SK-N-SH treated with all-trans-retinoic acid at 6 μM for 48 hours (cell line): ENCODE measurements around the gene ZFAND3.

ENCODE experiments used
- CREB5 ChIP-seq: fragments of 250-450 bp; sonication (Bioruptor Pico); IDR thresholded peaks from 2 replicates; pipeline ENCODE4 v1.5.1; 2020; ENCODE audit warnings: low read depth, mild to moderate bottlenecking, moderate library complexity
- CSRNP3 ChIP-seq: fragments of 250-450 bp; sonication (Bioruptor Pico); IDR thresholded peaks from 2 replicates; pipeline ENCODE4 v1.5.1; 2021; ENCODE audit warnings: mild to moderate bottlenecking, moderate library complexity
- PATZ1 ChIP-seq: fragments of 250-450 bp; sonication (Bioruptor Pico); IDR thresholded peaks from 2 replicates; pipeline ENCODE4 v1.8.0; 2020; ENCODE audit warnings: mild to moderate bottlenecking, moderate library complexity, borderline replicate concordance
- RARB ChIP-seq: fragments of 250-450 bp; sonication (Bioruptor Pico); IDR thresholded peaks from 2 replicates; pipeline ENCODE4 v1.8.0; 2021; ENCODE audit warnings: mild to moderate bottlenecking, moderate library complexity
- TCF4 ChIP-seq: fragments of 250-450 bp; sonication (Bioruptor Pico); IDR thresholded peaks from 2 replicates; pipeline ENCODE4 v1.8.0; 2021; ENCODE audit warnings: mild to moderate bottlenecking, moderate library complexity, borderline replicate concordance
- ZFP3 ChIP-seq: fragments of 250-450 bp; sonication (Bioruptor Pico); IDR thresholded peaks from 2 replicates; pipeline ENCODE4 v1.5.0; 2020; ENCODE audit warnings: mild to moderate bottlenecking, moderate library complexity
- TF ChIP-seq, protein P1 (sequence below): fragments of 250-450 bp; sonication (Bioruptor Pico); IDR thresholded peaks from 2 replicates; pipeline ENCODE4 v1.8.0; 2021; ENCODE audit warnings: low read depth, mild to moderate bottlenecking, moderate library complexity, borderline replicate concordance

DNA sequence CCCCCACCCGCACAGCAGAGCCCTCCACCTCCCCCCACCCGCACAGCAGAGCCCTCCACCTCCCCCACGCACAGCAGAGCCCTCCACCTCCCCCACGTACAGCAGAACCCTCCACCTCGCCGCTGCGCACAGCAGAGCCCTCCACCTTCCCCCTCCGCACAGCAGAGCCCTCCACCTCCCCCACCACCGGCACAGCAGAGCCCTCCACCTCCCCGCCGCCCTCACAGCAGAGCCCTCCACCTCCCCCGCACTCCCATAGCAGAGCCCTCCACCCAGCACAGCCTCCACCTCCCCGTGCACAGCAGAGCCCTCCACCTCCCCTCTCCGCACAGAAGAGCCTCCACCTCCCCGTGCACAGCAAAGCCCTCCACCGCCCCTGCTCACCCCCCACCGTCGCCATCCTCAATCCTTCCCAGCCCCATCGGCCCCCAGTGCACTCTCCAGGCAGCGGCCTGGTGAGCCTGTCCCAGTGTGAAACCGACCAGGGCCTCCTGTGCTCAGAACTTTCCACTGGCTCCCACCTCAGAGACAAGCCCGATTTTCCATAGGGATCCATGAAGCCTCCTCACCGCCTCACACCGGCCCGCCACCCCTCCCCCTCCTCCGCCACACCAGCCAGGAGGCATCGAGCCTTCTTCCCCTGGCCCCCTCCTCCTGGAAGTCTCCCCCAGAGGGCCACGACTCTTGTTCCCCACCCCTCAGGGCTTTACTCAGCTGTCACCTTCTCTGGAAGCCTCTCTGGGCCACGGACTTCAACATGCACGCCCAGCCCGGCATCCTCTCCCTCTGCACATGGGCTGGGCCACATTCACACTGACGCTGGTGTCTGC, 347.1 kb downstream of the ZFAND3 start:
- TF ChIP-seq CREB5 (CRISPR knock-in tag), result no peak
- TF ChIP-seq TCF4 (CRISPR knock-in tag), result no peak
- no peak for TF ChIP-seq ZFP3
- no peak for TF ChIP-seq PATZ1 (CRISPR knock-in tag)
- no peak for TF ChIP-seq CSRNP3 (CRISPR knock-in tag)
- TF ChIP-seq RARB (CRISPR knock-in tag), result no peak
- TF ChIP-seq, protein P1, sequence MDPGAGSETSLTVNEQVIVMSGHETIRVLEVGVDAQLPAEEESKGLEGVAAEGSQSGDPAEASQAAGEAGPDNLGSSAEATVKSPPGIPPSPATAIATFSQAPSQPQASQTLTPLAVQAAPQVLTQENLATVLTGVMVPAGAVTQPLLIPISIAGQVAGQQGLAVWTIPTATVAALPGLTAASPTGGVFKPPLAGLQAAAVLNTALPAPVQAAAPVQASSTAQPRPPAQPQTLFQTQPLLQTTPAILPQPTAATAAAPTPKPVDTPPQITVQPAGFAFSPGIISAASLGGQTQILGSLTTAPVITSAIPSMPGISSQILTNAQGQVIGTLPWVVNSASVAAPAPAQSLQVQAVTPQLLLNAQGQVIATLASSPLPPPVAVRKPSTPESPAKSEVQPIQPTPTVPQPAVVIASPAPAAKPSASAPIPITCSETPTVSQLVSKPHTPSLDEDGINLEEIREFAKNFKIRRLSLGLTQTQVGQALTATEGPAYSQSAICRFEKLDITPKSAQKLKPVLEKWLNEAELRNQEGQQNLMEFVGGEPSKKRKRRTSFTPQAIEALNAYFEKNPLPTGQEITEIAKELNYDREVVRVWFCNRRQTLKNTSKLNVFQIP (CRISPR knock-in tag), result no peak
